Bronchial smooth muscle cell (primary cell): ENCODE measurements around the gene PAX7. TPM values are rescaled to one million over a fixed set of nuclear protein-coding genes. Genes with fewer than 3 reads are reported as not detected.

Source experiments
- total RNA-seq: library from RNA; depleted of rRNA; stranded (reverse); fragments of >200 nt; gene quantifications from 2 replicates; pipeline ENCODE4 v1.2.1, GENCODE V29; 2014

Gene PAX7
- total RNA-seq = not detected in 2 replicates

GRCh38 chr1:18630511-18631495 is at the start of gene PAX7:
PAX7 (plus strand) TSS chr1:18630846; CDS start chr1:18631604, 758 bp downstream.

Other genes starting within 250 kb of the PAX7 start
- gene KLHDC7A, start 149.9 kb upstream of the PAX7 start, total RNA-seq = not detected in 2 replicates
- not detected in 2 replicates for gene TAS1R2, start 228.8 kb downstream of the PAX7 start, total RNA-seq